ENCODE measurements around the gene MTA3. TPM values are rescaled to one million over a fixed set of nuclear protein-coding genes. Genes with fewer than 3 reads are reported as not detected.

The MTA3 gene
- total and polyA plus RNA-seq, 2 of the 8 experiments (the other 6 are each of a cell fraction or from before 2014, with no cell fraction given) = 125 to 184 TPM

DNA sequence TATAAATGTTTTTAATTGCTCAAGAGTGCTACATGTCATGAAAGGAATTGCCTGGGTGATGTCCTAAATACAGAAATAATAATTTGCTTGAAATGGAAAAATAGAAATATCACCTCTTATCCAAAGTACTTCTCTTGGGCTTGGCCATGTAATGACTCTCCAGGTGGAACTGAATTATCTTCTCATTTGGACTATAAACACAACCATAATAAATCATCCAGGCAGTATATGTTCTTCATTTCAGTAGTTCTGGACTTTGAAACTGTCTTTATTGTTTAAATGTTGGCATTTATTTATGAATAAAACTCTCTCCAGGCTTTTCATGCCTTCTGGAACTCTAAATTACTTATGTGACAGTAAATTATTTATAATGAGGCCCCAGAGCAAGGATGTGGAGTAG, 155.0 kb downstream of the MTA3 start:
- TF ChIP-seq YY1 (IDR thresholded peaks at IDR 0.05; ENCODE audit: low read depth, low read length) (no peak), POU5F1 (IDR thresholded peaks at IDR 0.05; ENCODE audit: low read depth, low read length) (no peak), SAP30 (IDR thresholded peaks at IDR 0.05; ENCODE audit: insufficient read depth, insufficient replicate concordance, low read length) (no peak)
- Histone ChIP-seq H3K4me1 (replicated peaks in 1 of 4; ENCODE audit: control insufficient read depth in 3 of 4, insufficient read depth in 4 of 4, low read length in 3 of 4) (peaks cover 0 to 10% (median 0%) of the 10 kb centered on the region in 4 experiments; a peak in 2 of 7 replicates), H3K4ac (replicated peaks; ENCODE audit: insufficient read length, low read depth, low read length) (no peak overlapping the region), H3K36me3 (ENCODE audit: control insufficient read depth in 2 of 4, insufficient read depth in 4 of 4, low read length in 3 of 4) (no peaks in the 10 kb centered on the region; a peak in 2 of 8 replicates), H4K20me1 (replicated peaks in 1 of 2; ENCODE audit: control insufficient read depth in 1 of 2, insufficient read depth in 2 of 2, low read length in 2 of 2) (no peaks in the 10 kb centered on the region), H2BK12ac (ENCODE audit: low read depth, low read length) (no peak overlapping the region), H3K79me2 (ENCODE audit: control insufficient read depth in 1 of 2, insufficient read depth in 2 of 2, low read length in 2 of 2) (no peaks in the 10 kb centered on the region), H3K27ac (ENCODE audit: low read depth, low read length) (no peak overlapping the region), H3K56ac (replicated peaks; ENCODE audit: insufficient read length, low read depth, low read length) (no peak overlapping the region), H3K4me2 (ENCODE audit: insufficient read depth in 1 of 2, low read depth in 2 of 2, low read length in 2 of 2) (no peak overlapping the region), H3K27me3 (replicated peaks in 1 of 4; ENCODE audit: control insufficient read depth in 3 of 4, extremely low read depth in 1 of 4, insufficient read depth in 3 of 4, low read length in 3 of 4) (no peaks in the 10 kb centered on the region), H3K79me1 (ENCODE audit: low read depth, low read length) (no peaks in the 10 kb centered on the region), H4K91ac (replicated peaks; ENCODE audit: insufficient read length, low read length) (no peak overlapping the region), H4K8ac (ENCODE audit: extremely low read depth, insufficient read depth, low read length) (no peak overlapping the region), H4K5ac (ENCODE audit: insufficient read length, low read depth, low read length) (no peak overlapping the region), H3K23ac (ENCODE audit: insufficient read length) (no peak overlapping the region), H2AK5ac (ENCODE audit: low read depth, low read length) (no peak overlapping the region), H3K9me3 (ENCODE audit: insufficient read depth in 2 of 2, low read depth in 1 of 2, low read length in 1 of 2) (no peaks in the 10 kb centered on the region), H3K4me3 (ENCODE audit: extremely low read depth in 1 of 4, insufficient read depth in 2 of 4, low read depth in 3 of 4, low read length in 4 of 4) (no peak overlapping the region), H2BK20ac (ENCODE audit: low read length) (no peak overlapping the region), H2AFZ (ENCODE audit: low read length) (no peak overlapping the region), H2BK15ac (ENCODE audit: low read length) (no peak overlapping the region), H3K14ac (ENCODE audit: insufficient read length) (no peak overlapping the region), H2BK120ac (replicated peaks; ENCODE audit: low read depth, low read length) (no peak overlapping the region), H3K23me2 (ENCODE audit: low read depth, low read length) (no peaks in the 10 kb centered on the region), H2BK5ac (ENCODE audit: low read depth, low read length) (no peak overlapping the region), H3K18ac (ENCODE audit: extremely low read depth, low read length) (no peak overlapping the region), H3K9ac (replicated peaks in 1 of 4; ENCODE audit: extremely low read depth in 1 of 4, low read depth in 3 of 4, low read length in 3 of 4) (no peak overlapping the region)
- FAIRE-seq = no peak
- ChIA-PET POLR2A (ENCODE audit: partially characterized antibody) (no interaction called here), CTCF (ENCODE audit: partially characterized antibody) (no interaction called here)
- DNase-seq (ENCODE audit: low read depth in 1 of 2, low spot score in 2 of 2) = no peak

All from H1 (cell line).